ENCODE measurements around the gene CLDN9. TPM values are rescaled to one million over a fixed set of nuclear protein-coding genes. Genes with fewer than 3 reads are reported as not detected.

CLDN9 gene
- total RNA-seq, 1 donor from 2014 or later: not detected

DNA sequence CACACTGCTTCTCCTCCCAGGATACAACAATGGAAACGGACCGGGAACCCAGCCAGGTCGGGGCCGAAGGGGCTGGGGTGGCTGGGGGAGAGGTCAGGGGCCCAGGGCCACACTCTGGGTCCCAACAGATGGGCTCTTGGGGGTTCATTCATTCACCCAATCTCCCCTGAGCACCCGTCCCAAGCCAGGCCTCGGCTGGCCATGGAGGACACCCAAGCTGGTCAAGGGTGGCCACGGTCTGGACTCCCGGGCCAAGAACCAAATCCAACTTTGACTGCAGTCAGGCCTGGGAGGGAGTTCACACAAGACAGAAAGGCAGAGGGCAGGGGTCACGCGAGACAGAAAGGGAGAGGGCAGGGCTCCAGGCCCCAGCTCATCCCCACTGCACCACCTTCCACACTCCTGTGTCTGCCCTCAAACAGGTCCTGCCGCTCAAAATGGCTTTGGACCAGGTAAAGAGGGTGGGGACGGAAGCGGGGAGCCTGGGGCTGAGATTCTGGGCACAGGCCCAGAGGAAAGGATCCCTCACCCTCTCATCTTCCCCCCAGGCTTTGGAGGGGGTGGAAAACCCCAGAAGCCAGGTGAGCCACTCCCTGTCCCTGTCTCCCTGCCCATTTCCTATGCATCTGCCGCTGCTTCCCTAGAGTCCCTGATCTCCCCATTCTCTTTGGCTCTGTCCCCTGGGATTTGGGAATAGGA is 20.2 kb upstream of the CLDN9 start:
- DNase-seq (ENCODE audit: low spot score): no peak

DNA sequence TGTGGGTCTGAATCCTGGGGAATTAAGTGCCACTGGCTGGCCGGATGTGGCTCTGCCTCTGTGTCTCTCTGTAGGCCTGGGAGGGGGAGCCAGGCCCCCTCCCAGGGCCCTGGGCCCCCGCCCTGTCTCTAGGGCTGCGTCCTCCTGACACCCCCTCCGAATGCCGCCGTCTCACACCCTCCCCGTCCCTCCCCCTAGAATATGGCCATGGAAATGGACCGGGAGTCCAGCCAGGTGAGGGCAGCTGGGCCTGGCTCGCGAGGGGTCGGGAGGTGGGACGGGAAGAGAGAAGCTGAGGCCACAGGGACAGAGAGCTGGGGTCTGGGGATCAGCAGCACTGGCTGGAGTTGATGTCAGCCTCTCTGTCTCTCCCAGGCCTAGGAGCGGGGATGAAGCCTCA is 16.4 kb upstream of the CLDN9 start:
- no peak for DNase-seq (ENCODE audit: low spot score)

DNA sequence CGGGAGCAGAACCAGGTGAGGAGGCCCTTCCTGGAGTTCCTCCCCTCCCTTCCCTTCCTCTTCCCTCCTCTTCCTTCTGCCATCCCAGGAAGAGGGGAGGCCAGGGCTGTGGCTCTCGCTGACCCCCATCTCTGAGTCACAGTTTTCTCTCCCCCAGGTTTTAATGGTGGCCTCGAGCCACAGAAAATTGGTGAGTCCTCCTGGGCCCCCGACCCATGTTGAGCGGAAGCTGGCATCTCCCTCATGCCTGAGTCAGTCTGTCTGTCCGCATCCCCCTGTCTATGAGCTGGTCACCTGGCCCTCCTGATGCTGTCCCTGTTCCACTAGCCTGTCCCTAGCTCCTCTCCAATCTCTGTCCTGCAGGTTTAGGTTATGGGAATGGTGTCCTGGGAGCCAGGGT is 12.8 kb upstream of the CLDN9 start:
- no peak for DNase-seq (ENCODE audit: low spot score)

DNA sequence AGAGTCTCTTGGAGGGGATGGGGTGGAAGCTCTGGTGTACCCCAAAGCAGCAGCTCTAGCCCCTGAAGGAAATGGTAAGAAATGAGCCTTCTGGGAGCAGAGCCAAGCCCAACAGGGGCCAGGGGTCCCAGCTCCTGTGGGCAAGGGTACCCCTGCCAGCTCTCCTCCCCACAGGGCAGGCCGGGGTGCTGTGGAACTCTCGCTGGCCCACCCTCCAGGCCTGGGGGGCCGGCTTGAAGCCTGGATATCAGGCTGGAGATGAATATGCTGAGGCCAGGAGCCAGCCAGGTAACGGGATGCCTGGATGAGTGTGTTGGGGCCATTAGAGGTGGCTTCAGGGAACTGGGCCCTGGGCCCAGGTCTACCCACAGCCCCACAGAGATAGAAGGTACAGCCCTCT is 12.2 kb upstream of the CLDN9 start:
- no peak for DNase-seq (ENCODE audit: low spot score)

DNA sequence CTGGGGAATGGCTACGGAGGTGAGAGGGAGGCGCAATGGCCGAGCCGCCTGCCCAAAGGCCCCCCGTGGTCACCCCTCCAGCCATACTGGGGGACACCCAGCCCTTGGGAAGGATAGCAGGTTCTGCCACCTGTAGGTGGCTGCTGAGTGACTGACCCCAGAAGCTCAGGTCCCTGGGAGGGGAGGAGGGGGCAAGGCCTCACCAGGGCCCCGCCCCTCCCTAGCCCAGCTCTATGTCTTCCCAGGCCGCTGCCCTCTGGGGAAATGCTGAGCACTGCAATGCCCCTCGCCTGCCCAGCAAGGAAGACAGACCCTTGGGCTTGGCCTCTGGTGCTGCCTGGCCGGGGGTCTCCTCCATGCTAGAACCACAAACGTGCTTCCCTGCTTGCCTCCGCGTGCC is 11.4 kb upstream of the CLDN9 start:
- DNase-seq (ENCODE audit: low spot score): no peak

DNA sequence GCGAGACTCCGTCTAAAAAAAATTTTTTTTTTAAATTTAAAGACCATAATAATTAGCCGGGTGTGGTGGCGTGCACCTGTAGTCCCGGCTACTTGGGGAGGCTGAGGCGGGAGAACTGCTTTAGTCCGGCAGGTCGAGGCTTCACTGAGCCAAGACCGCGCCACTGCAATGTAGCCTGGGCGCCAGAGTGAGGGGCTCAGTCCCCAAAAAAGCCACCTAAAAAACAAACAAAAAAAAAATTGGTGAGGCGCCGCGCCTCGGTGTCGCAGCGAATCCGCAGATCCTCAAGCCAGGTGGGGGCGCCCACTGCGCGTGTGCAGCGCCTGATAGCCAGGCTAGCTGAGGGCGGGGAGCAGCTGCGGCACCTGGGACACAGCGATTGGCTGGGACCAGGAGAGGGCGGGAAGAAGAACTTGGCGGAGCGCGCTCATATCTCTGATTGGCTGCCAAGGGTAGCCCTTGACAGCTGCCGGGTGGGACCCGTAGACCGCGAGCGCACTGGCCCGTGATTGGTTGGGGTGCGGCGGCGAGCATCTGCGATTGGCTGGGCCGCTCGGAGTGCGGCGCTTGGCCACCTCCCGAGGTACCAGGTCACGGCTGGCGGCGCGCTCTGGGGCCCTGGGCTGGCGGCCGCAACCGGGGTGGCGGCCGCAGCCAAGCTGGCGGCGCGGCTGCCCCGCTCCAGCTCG is 9.0 kb upstream of the CLDN9 start:
- peak; percentile 99 for DNase-seq (ENCODE audit: low spot score)

DNA sequence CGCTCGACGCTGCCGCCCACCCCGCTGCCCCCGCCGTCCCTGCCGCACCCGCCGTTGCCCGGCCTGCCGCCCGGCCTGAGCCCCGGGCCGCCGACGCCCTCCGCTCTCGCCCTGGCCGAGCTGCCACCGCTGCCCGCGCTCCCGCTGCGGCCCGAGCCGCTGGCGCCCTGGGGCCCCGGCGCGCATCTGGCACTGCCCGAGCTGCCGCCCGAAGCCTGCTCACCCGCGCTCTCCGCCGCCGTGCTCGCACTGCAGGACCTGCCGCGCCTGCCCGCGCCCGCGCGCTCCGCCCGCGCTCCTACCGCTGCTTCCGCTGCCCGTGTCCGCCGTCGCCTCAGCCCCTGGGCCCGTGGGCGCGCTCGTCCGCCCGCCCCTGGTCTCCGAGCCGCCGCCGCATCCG is 8.4 kb upstream of the CLDN9 start:
- no peak for DNase-seq (ENCODE audit: low spot score)

DNA sequence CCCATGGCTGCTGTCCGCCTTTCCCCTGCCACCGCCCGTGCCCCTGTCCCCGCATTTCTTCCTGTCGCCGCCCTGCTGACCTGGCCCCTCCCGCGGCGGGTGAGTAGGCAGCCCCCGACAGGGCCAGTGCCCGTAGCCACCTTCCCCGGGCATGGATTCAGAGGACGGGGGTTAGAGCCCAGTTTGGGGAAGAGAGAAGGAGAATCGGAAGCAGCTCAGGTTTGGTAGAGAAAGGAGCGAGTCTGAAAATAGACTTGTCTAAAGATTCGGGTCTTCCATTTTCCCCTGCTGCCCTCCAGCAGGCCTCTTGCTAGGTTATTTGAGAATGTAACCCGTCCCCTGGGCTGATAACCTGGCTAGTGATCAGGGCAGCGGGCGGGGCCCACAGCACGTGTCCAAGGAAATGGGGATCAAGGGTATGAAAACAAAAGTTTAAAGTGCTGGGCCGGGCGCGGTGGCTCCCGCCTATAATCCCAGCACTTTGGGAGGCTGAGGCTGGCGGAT is 7.9 kb upstream of the CLDN9 start:
- DNase-seq (ENCODE audit: low spot score): no peak

DNA sequence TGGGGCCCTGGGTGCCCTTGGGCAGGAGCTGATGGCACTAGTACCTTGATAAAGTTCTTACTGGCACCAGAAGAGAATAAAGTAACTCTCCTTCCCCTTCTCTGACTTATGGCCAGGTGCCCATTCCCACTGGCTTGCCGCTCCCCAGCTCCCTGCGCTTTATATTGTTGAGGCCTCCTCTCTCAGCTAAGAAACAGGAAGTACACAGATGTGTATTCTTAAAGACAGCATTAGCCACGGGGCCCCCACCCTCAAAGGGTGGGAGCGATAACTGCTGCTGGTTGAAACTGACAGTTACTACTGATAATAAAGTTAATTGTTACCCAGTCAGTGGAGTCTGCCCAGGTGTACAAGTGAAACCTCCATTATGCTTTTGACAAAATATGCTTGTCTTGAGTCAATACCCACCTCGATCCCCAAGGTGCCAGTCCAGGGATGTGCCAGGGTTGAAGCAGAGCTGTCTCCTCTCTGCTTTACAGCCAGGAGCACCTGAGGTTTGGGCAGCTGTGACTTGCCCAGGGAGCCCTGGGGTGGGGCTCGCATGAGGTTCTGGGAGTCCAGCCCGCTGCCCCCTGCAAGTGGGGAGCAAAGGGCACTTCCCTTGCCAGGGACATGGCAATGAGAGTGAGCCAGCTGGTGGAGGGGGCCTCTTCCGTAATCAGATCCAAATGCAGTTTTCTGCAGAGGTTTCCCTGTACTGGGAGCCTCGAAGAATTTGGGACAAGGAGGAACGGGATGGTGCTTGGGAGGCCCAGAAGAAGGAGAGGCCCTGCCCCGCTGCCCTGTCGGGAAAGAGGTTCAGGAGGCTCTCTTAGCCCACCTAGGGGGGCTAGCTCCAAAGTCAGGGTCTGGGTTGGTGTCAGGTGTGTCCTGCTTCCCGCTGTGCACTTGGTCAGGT is 5.4 kb upstream of the CLDN9 start:
- DNase-seq (ENCODE audit: low spot score): no peak

DNA sequence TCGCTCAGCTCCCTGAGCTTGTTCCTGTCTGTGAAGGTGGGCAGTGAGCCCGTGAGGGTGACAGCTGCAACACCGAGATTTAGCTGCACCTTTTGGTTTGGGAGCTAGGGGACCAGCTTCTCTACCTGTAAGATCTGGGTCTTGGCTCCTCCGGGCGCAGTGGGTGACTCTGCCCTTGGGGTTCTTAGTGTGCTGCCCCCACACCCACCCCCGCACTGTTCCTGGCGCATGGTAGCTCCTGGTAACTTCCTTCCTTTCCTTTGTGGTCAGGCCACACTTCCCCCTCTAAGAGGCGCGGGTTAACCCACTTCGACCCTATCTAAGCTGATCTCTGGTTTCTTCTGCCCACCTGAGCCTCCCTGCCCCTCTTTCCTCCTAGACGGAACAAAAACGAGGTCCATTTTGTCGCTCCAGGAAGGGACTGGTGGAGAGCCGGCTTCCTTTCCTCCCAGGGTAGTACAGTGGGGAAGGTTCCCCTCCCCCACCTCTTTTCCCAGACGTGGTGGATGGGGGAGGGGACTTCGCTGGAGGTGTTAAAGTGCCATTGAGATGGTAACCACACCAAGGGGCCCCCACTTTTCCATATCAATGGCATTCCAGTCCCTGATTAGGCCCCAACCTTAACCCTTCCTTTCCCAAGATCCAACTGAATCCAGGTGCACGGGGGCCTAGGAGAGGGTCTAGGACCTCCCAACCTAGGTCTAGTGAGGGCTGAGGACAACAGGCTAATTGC is 4.6 kb upstream of the CLDN9 start:
- no peak for DNase-seq (ENCODE audit: low spot score)

DNA sequence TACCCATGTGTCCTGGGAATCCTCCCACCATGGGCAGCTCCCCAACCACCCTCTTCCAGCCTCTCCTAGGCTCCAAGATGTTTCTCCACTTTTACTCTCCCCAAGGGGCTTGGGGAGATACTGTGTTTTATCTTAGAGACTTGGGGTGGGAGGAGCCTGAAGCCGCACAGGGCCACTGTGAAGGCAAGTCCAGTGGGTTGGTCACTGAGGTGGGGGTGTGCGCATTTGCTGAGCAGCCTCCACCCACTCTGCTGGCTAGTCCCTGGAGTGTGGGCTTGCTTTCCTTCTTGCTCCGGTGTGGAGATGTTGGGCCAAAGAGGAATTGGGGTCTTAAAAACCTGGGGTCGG is 4.1 kb upstream of the CLDN9 start:
- DNase-seq (ENCODE audit: low spot score): no peak

DNA sequence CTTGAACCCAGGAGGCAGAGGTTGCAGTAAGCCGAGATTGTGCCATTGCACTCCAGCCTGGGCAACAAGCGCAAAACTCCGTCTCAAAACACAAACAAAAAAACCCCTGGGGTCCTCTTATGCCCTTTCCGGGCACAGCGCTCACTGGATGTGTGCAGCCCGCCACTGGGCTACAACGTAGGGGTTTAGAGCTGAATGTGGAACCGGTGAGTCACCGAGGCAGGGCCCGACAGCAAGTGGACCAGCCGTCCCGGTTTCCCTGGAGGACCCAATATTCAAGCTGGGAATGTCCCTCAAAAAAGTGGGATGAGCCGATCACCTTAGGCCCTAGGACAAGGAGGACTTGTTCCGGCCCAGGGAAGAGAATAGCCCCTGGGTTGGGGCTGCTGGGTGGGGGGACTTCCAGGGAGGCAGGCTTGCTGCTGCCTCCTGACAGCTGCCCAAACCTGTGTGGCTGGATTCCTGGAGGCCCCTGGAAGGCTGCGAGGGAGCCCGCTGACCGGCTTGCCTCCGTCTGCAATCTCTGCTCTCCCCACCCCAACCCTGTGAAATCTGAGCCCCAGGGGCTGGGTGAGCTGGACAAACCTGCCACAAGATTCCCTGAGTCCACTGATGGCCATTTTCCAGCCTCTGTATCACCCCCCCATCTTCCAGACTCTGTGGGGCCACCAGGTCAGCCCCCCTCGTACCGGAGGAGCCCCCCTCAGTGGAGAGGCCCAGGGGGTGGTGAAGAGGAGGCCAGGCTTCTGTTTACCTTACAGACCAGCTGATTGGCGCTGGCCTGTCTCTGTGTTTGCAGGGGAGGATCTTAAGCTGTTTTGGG is 2.9 kb upstream of the CLDN9 start:
- DNase-seq (ENCODE audit: low spot score): peak; percentile 80

DNA sequence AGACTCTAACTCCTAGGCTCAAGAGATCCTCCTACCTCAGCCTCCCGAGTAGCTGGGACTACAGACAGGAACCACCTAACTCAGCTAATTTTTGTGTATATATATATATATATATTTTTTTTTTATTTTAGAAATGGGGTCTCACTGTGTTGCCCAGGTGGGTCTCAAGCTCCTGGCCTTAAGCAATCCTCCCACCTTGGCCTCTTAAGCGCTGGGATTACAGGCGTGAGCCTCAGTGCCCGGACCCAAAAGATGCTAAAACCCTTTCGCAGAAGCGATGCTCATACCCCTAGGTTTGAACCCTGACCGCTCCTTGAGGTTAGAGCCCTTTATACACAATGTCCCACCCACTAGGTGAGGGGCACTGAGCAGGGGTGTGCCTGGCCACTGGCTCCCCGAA is 2.2 kb upstream of the CLDN9 start:
- no peak for DNase-seq (ENCODE audit: low spot score)

DNA sequence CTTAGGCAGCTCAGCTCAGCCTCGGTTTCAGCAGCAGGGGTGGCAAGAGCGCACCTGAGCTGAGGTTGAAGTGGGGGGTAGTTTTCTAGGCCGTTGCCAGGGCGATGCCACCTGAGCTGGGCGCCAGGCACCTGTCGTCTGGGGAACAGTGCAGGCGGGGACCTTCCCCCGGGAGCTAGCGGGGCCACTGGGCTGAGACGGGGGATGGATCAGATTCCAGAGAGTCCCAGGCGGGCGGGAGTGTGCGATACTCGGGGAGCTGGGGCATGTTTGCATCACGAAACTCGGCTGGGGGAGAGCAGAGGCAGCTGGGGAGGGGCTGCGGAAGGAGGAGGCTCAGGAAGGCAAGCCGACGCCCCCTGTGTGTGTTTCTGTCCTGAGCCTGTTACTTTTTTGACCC is 477 bp upstream of the CLDN9 start:
- DNase-seq (ENCODE audit: low spot score): no peak

DNA sequence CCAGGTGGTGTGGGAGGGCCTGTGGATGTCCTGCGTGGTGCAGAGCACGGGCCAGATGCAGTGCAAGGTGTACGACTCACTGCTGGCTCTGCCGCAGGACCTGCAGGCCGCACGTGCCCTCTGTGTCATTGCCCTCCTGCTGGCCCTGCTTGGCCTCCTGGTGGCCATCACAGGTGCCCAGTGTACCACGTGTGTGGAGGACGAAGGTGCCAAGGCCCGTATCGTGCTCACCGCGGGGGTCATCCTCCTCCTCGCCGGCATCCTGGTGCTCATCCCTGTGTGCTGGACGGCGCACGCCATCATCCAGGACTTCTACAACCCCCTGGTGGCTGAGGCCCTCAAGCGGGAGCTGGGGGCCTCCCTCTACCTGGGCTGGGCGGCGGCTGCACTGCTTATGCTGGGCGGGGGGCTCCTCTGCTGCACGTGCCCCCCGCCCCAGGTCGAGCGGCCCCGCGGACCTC is 798 bp downstream of the CLDN9 start:
- no peak for DNase-seq (ENCODE audit: low spot score)

DNA sequence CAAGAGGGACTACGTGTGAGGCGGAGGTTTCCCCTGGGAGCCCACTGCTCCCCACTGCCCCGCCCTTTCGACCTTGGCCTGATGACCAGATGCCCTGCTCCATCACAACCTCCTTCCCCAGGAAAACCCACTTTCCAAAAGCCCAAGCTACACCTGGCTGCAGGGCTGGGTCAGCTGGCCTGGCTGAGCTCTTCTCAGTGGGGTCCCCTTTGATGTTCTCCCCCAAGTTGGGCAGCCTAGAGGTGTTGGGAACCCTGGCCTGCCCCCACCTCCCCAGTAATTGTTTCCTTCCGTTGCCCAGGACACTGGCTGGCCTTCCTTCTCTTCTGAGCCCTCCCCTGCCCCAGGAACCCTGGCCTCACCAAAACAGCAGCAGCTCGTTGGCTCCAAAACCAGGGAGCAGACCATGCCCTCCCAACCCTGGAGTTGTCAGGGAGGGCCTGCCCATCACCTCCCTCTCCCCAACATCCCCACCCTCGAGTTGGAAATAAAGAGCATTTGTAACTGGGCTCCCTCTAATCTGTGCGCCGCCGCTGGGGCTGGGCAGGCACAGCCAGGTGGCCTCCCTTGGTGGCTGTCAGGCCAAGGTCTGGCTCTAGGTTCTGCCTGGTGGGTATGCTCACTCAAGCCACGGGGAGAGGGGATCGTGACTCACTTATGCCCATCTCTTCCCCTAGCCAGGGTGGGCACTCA is 1.4 kb downstream of the CLDN9 start:
- DNase-seq (ENCODE audit: low spot score): no peak

DNA sequence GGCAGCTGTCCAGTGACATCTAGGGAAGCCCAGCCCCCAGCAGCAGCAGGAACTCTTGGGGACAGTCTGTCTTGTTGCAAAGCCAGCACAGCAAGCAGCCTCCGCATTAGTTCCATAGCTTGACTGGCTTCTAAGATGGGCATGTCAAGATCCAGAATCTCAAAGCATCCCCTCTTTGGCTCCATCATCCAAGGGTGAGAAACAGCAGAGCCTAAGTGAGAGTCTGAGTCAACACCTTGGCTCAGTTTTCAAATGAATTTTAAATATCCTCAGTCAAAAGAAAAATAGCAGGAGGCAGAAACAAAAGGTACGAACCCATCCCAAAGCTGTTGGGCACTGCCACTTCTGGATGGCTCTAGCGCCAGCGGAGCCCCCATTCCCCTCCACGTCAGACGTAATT is 2.2 kb downstream of the CLDN9 start:
- DNase-seq (ENCODE audit: low spot score): no peak

DNA sequence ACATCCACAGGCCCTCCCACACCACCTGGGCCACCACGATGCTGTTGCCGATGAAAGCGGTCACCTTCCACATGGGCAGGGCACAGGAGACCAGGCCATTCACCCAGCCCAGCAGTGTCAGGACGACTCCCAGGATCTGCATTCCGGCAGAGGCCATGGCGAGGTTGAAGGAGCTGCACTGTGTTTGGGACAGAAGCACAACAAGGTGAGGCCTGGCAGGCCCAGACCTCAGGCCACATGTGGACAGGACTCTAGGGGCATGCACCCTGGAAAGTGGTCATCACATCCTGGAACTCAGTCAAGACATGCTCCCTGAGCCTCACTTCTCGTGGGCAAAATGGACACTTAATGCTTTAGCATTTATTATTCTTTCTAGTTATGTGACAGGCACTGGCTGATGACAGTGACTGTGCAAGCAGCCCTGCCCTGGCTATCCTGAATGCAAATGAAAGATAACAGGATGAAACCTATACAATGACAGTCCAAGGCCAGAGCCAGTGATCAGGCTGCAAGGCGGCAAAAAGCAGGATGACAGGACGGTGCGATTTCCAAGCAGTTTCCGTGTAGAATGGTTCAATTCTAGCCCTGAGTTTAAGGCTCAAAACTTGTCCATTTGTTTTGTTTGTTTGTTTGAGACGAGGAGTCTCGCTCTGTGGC is 3.3 kb downstream of the CLDN9 start:
- DNase-seq (ENCODE audit: low spot score): no peak

DNA sequence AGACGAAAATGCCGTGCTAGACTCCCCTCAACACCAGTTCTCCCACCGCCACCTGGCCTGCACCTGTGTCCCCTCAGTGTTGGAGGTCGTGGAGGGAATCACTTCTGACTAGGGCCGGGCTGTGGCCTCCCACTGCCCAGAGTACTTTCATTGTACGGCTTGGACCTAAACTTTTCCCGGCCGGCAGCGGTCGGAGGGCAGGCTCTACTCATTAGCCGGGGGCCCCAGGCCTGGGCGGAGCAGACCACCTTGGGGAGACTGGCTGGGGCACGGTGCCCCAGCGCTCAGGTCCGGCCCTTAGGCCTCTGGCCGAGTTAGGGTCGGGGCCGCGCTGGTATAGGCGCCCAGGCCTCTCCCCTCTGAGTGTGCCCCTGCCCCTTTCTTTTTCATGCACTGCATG is 4.6 kb downstream of the CLDN9 start:
- no peak for DNase-seq (ENCODE audit: low spot score)

All from umbilical cord (tissue), 2 donors.